Cardiac septum (tissue), 1 donor: Measurements from ENCODE around the gene ERG. TPM values are rescaled to one million over a fixed set of nuclear protein-coding genes. Genes with fewer than 3 reads are reported as not detected.
A peak's percentile ranks its signal among the peaks of the same experiment; 100 is the strongest.

Source experiments
- DNase-seq: peaks from one replicate; pipeline ENCODE4 v3.0.0-alpha.2; 2020; ENCODE audit warnings: low spot score
- intact Hi-C: fragments of 100-400 bp; cut with DNase I; formaldehyde crosslinking; loops from one replicate; pipeline ENCODE4 v1.14.0; 2022
- total RNA-seq: library from RNA; stranded (reverse); fragmentation: NEBNext Ultra II Directional; extraction: Animal tissue kit (Norgen Biotek cat#: 25700); gene quantifications from one replicate; pipeline ENCODE4 v1.2.1, GENCODE V29; 2021
- donor health status: DM: no; HTN: no; CAD: no.

Gene ERG
- total RNA-seq, 1 donor from 2014 or later, result 15.5 TPM

GRCh38 chr21:38402795-38403194 lies 95.5 kb downstream of the ERG start:
- intact Hi-C loops, result no loop called here

GRCh38 chr21:38402291-38402690 lies 96.0 kb downstream of the ERG start:
- intact Hi-C loops, result no loop called here
- DNase-seq, result no peak

More at GRCh38 chr21:38402795-38403194, 95.5 kb downstream of the ERG start:
- DNase-seq, result no peak

- no peak for DNase-seq
- intact Hi-C loops, result no loop called here
Measured at GRCh38 chr21:38401191-38401926, 96.9 kb downstream of the ERG start.

- no peak for DNase-seq
- intact Hi-C loops, result no loop called here
Measured at GRCh38 chr21:38400195-38400919, 97.9 kb downstream of the ERG start.

GRCh38 chr21:38399103-38399502 lies 99.2 kb downstream of the ERG start:
- intact Hi-C loops, result no loop called here
- no peak for DNase-seq

- DNase-seq, result no peak
- intact Hi-C loops, result no loop called here
Measured at GRCh38 chr21:38396325-38396724, 102.0 kb downstream of the ERG start.

GRCh38 chr21:38395581-38395980 lies 102.7 kb downstream of the ERG start:
- intact Hi-C loops, result no loop called here
- no peak for DNase-seq

GRCh38 chr21:38392661-38393060 lies 105.6 kb downstream of the ERG start:
- intact Hi-C loops, result no loop called here
- no peak for DNase-seq

- intact Hi-C loops, result no loop called here
- DNase-seq, result no peak
Measured at GRCh38 chr21:38389896-38390295, 108.4 kb downstream of the ERG start.

- no peak for DNase-seq
- intact Hi-C loops, result no loop called here
Measured at GRCh38 chr21:38389354-38389676, 109.0 kb downstream of the ERG start.

- intact Hi-C loops, result no loop called here
- DNase-seq, result no peak
Measured at GRCh38 chr21:38388647-38389353, 109.5 kb downstream of the ERG start.

GRCh38 chr21:38388203-38388602 lies 110.1 kb downstream of the ERG start:
- intact Hi-C loops, result no loop called here
- no peak for DNase-seq

GRCh38 chr21:38386967-38387366 lies 111.3 kb downstream of the ERG start:
- intact Hi-C loops, result no loop called here
- DNase-seq, result peak; percentile 77

- no peak for DNase-seq
- intact Hi-C loops, result no loop called here
Measured at GRCh38 chr21:38385427-38386175, 112.7 kb downstream of the ERG start.

GRCh38 chr21:38384675-38385426 lies 113.4 kb downstream of the ERG start:
- DNase-seq, result no peak
- intact Hi-C loops, result no loop called here

- no peak for DNase-seq
- intact Hi-C loops, result no loop called here
Measured at GRCh38 chr21:38384238-38384560, 114.1 kb downstream of the ERG start.

- DNase-seq, result no peak
- intact Hi-C loops, result no loop called here
Measured at GRCh38 chr21:38383411-38384237, 114.7 kb downstream of the ERG start.

GRCh38 chr21:38380481-38381137 lies 117.7 kb downstream of the ERG start:
- intact Hi-C loops, result no loop called here
- DNase-seq, result no peak
